D721Med (cell line): Measurements from ENCODE around the gene TAF1A.
A peak's percentile ranks its signal among the peaks of the same experiment; 100 is the strongest.

Experiments used
- DNase-seq: peaks from one replicate; pipeline ENCODE4 v3.0.0; 2011; ENCODE audit warnings: low spot score; ENCODE audit not compliant: insufficient read length
- FAIRE-seq: peaks from 2 replicates; lab custom pipeline; 2011; peaks lifted over from hg19 to GRCh38; lab: Jason Lieb, UNC
- CTCF ChIP-seq: IDR thresholded peaks from 2 replicates; pipeline ENCODE4 v1.5.1; 2012; ENCODE audit warnings: mild to moderate bottlenecking, control low read depth; ENCODE audit not compliant: insufficient read depth; ENCODE audit errors: missing control alignments

TAF1A gene

GRCh38 chr1:222596696-222597095 is 7.0 kb upstream of the TAF1A start:
- TF ChIP-seq CTCF = no peak
- DNase-seq (no peak), FAIRE-seq (no peak)

- DNase-seq (no peak), FAIRE-seq (no peak)
- no peak for TF ChIP-seq CTCF
Measured at GRCh38 chr1:222594789-222595188, 5.1 kb upstream of the TAF1A start.

- FAIRE-seq (peak; percentile 64), DNase-seq (no peak)
- no peak for TF ChIP-seq CTCF
Measured at GRCh38 chr1:222592171-222592570, 2.4 kb upstream of the TAF1A start.

- no peak for FAIRE-seq
- DNase-seq = no peak
- TF ChIP-seq CTCF = no peak
Measured at GRCh38 chr1:222588135-222588534, 1.6 kb downstream of the TAF1A start.

- TF ChIP-seq CTCF = no peak
- peak; percentile 38 for FAIRE-seq
- no peak for DNase-seq
Measured at GRCh38 chr1:222586842-222587241, 2.9 kb downstream of the TAF1A start.

- DNase-seq (no peak), FAIRE-seq (no peak)
- TF ChIP-seq CTCF = no peak
Measured at GRCh38 chr1:222583079-222583478, 6.7 kb downstream of the TAF1A start.

- FAIRE-seq = peak; percentile 66
- no peak for DNase-seq
- TF ChIP-seq CTCF = no peak
Measured at GRCh38 chr1:222582099-222582774, 7.5 kb downstream of the TAF1A start.
